ENCODE data around the gene NANOS3.

Gene NANOS3

GRCh38 chr19:13861714-13862531 lies 15.0 kb upstream of the NANOS3 start:
- peaks cover 16% of the 10 kb centered on the region for H3K27me3 ChIP-seq (ENCODE audit: insufficient read depth, poor library complexity, severe bottlenecking)
- DNase-seq (ENCODE audit: low read depth in 1 of 2, low spot score in 1 of 2) = peak; percentile 76 to 87
- peak overlapping the region; percentile 63 for H3K27ac ChIP-seq (replicated peaks)
- peak overlapping the region; percentile 48 for H3K4me3 ChIP-seq (replicated peaks; ENCODE audit: insufficient read depth, low read length)
- TF ChIP-seq GABPA (IDR thresholded peaks at IDR 0.05; ENCODE audit: low read depth) (no peak), CTCF (IDR thresholded peaks at IDR 0.05; ENCODE audit: insufficient read depth, low read length) (peak; percentile 51)

DNA sequence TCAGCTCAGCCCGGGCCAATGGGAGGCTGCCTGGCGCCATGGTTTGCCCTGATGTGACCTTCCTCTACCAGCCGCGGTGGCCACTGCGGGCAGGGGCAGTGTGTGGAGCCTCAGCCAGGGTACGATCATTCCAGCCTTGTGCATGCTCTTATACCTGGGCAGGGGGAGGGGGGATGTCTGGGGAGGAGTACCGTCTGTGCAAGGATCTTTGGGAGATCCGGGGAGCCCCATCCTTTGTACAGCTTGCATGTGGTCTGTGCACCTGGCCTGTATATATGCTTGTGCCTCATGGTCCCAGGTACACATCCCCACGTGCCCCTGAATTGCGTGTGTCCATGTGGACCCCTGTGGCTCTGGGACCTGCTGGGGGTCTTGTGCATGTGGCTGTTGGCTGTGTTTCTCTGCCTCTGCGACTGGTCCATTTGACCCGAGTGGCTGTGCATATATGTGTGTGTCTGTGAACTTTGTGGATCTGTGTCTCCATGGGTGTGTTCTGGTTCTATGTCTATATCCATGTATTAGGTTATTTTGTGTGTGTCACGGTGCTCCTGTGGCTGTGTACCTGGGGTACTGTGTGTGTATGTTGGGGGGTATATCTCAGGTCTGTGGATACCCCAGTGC lies 12.8 kb upstream of the NANOS3 start:
- Histone ChIP-seq H3K27me3 (ENCODE audit: insufficient read depth, poor library complexity, severe bottlenecking) (peaks cover 18% of the 10 kb centered on the region), H3K27ac (replicated peaks) (no peak overlapping the region), H3K4me3 (replicated peaks; ENCODE audit: insufficient read depth, low read length) (no peak overlapping the region)
- TF ChIP-seq, protein P1, sequence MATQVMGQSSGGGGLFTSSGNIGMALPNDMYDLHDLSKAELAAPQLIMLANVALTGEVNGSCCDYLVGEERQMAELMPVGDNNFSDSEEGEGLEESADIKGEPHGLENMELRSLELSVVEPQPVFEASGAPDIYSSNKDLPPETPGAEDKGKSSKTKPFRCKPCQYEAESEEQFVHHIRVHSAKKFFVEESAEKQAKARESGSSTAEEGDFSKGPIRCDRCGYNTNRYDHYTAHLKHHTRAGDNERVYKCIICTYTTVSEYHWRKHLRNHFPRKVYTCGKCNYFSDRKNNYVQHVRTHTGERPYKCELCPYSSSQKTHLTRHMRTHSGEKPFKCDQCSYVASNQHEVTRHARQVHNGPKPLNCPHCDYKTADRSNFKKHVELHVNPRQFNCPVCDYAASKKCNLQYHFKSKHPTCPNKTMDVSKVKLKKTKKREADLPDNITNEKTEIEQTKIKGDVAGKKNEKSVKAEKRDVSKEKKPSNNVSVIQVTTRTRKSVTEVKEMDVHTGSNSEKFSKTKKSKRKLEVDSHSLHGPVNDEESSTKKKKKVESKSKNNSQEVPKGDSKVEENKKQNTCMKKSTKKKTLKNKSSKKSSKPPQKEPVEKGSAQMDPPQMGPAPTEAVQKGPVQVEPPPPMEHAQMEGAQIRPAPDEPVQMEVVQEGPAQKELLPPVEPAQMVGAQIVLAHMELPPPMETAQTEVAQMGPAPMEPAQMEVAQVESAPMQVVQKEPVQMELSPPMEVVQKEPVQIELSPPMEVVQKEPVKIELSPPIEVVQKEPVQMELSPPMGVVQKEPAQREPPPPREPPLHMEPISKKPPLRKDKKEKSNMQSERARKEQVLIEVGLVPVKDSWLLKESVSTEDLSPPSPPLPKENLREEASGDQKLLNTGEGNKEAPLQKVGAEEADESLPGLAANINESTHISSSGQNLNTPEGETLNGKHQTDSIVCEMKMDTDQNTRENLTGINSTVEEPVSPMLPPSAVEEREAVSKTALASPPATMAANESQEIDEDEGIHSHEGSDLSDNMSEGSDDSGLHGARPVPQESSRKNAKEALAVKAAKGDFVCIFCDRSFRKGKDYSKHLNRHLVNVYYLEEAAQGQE (IDR thresholded peaks at IDR 0.05; ENCODE audit: insufficient replicate concordance, low read depth) = no peak
- TF ChIP-seq GABPA (IDR thresholded peaks at IDR 0.05; ENCODE audit: low read depth) = no peak
- no peak for DNase-seq (ENCODE audit: low read depth in 1 of 2, low spot score in 1 of 2)

GRCh38 chr19:13864667-13865570 lies 12.0 kb upstream of the NANOS3 start:
- Histone ChIP-seq H3K27ac (replicated peaks) (no peak overlapping the region), H3K27me3 (ENCODE audit: insufficient read depth, poor library complexity, severe bottlenecking) (peaks cover 18% of the 10 kb centered on the region), H3K4me3 (replicated peaks; ENCODE audit: insufficient read depth, low read length) (peak overlapping the region; percentile 41)
- TF ChIP-seq POLR2AphosphoS5 (IDR thresholded peaks at IDR 0.05; ENCODE audit: low read depth) = no peak
- TF ChIP-seq, protein P1 (IDR thresholded peaks at IDR 0.05; ENCODE audit: insufficient replicate concordance, low read depth) = no peak
- TF ChIP-seq SPI1 (IDR thresholded peaks at IDR 0.05; ENCODE audit: borderline replicate concordance, low read depth) = no peak
- no peak for TF ChIP-seq GABPA (IDR thresholded peaks at IDR 0.05; ENCODE audit: low read depth)
- no peak for TF ChIP-seq CTCF (IDR thresholded peaks at IDR 0.05; ENCODE audit: insufficient read depth, low read length)
- DNase-seq (ENCODE audit: low read depth in 1 of 2, low spot score in 1 of 2) = no peak

Data from HL-60 (cell line).